Stomach smooth muscle (tissue), 2 donors: Measurements from ENCODE around the gene SESTD1.

Experiments
- H3K27ac ChIP-seq: one replicate; pipeline ENCODE4 v1.7.0; 2013; ENCODE audit warnings: mild to moderate bottlenecking, low read length, inconsistent platforms
- H3K27me3 ChIP-seq, 2 donors: one replicate each; pipeline ENCODE4 v1.7.0; 2013; ENCODE audit warnings: low read length in 2 of 2; ENCODE audit not compliant: insufficient read depth in 2 of 2, control insufficient read depth in 1 of 2
- H3K36me3 ChIP-seq, 2 donors: one replicate each; pipeline ENCODE4 v1.7.0; 2013; ENCODE audit warnings: low read length in 2 of 2; ENCODE audit not compliant: control insufficient read depth in 2 of 2, insufficient read depth in 2 of 2
- H3K4me1 ChIP-seq: one replicate; pipeline ENCODE4 v1.7.0; 2013; ENCODE audit warnings: low read length; ENCODE audit not compliant: control insufficient read depth, insufficient read depth
- H3K4me3 ChIP-seq, 2 donors: one replicate each; pipeline ENCODE4 v1.7.0; 2013; ENCODE audit warnings: low read length in 2 of 2
- H3K9ac ChIP-seq, 2 donors: one replicate each; pipeline ENCODE4 v1.7.0; 2013; ENCODE audit warnings: low read length in 2 of 2, mild to moderate bottlenecking in 1 of 2
- H3K9me3 ChIP-seq, 2 donors: one replicate each; pipeline ENCODE4 v1.7.0; 2013; ENCODE audit warnings: low read length in 2 of 2; ENCODE audit not compliant: control insufficient read depth in 2 of 2
- donor health status: healthy.
- donor health status: Pancreatic carcinoma.

SESTD1 gene

GRCh38 chr2:179181002-179181401 lies 83.6 kb downstream of the SESTD1 start:
- no peak overlapping the region for H3K9ac ChIP-seq
- no peak overlapping the region for H3K27ac ChIP-seq
- no peaks in the 10 kb centered on the region for H3K27me3 ChIP-seq
- H3K36me3 ChIP-seq, result no peaks in the 10 kb centered on the region
- no peak overlapping the region for H3K4me3 ChIP-seq
- no peaks in the 10 kb centered on the region for H3K4me1 ChIP-seq
- no peaks in the 10 kb centered on the region for H3K9me3 ChIP-seq

GRCh38 chr2:179180242-179180641 lies 84.4 kb downstream of the SESTD1 start:
- Histone ChIP-seq H3K27ac (no peak overlapping the region), H3K4me3 (no peak overlapping the region), H3K9me3 (no peaks in the 10 kb centered on the region), H3K4me1 (no peaks in the 10 kb centered on the region), H3K36me3 (peaks cover 2% of the 10 kb centered on the region in 2 donors), H3K27me3 (no peaks in the 10 kb centered on the region), H3K9ac (no peak overlapping the region)

- H3K27me3 ChIP-seq, result no peaks in the 10 kb centered on the region
- H3K9me3 ChIP-seq, result no peaks in the 10 kb centered on the region
- H3K27ac ChIP-seq, result no peak overlapping the region
- no peak overlapping the region for H3K9ac ChIP-seq
- H3K36me3 ChIP-seq, result peaks cover 2% of the 10 kb centered on the region in 2 donors
- H3K4me3 ChIP-seq, result no peak overlapping the region
- no peaks in the 10 kb centered on the region for H3K4me1 ChIP-seq
Measured at GRCh38 chr2:179179719-179180118, 84.9 kb downstream of the SESTD1 start.

- no peak overlapping the region for H3K27ac ChIP-seq
- no peak overlapping the region for H3K4me3 ChIP-seq
- H3K9me3 ChIP-seq, result no peaks in the 10 kb centered on the region
- no peaks in the 10 kb centered on the region for H3K4me1 ChIP-seq
- no peak overlapping the region for H3K9ac ChIP-seq
- peaks cover 2% of the 10 kb centered on the region in 2 donors for H3K36me3 ChIP-seq
- no peaks in the 10 kb centered on the region for H3K27me3 ChIP-seq
Measured at GRCh38 chr2:179177694-179178093, 86.9 kb downstream of the SESTD1 start.

DNA sequence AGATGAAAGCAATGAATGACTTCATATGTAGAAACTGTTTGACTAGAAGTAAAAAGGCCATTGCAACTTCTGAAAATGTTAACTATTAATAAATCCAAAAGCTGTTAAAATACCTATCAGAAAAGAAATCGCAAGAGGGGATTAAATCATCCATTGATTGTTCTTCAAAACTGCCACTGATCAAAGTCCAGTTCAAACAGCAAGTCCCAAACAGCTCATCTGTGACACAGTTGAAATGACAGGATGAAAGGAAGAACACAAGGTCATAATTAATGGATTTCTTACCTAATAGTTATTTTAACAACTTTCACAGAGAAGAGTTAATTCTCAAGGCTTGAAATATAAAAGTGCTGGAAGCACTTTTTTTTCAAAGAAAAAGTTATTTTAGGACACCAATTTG lies 90.4 kb downstream of the SESTD1 start:
- H3K36me3 ChIP-seq, result peaks cover 2% of the 10 kb centered on the region in 2 donors

GRCh38 chr2:179172894-179173293 lies 91.7 kb downstream of the SESTD1 start:
- H3K9ac ChIP-seq, result no peak overlapping the region
- no peaks in the 10 kb centered on the region for H3K4me1 ChIP-seq
- no peak overlapping the region for H3K4me3 ChIP-seq
- H3K36me3 ChIP-seq, result peaks cover 2% of the 10 kb centered on the region in 2 donors
- no peaks in the 10 kb centered on the region for H3K27me3 ChIP-seq
- H3K27ac ChIP-seq, result no peak overlapping the region
- H3K9me3 ChIP-seq, result no peaks in the 10 kb centered on the region

More for the DNA sequence above, 90.4 kb downstream of the SESTD1 start:
- H3K9ac ChIP-seq, result no peak overlapping the region
- no peak overlapping the region for H3K4me3 ChIP-seq
- no peaks in the 10 kb centered on the region for H3K9me3 ChIP-seq
- H3K27ac ChIP-seq, result no peak overlapping the region
- no peaks in the 10 kb centered on the region for H3K27me3 ChIP-seq
- no peaks in the 10 kb centered on the region for H3K4me1 ChIP-seq

DNA sequence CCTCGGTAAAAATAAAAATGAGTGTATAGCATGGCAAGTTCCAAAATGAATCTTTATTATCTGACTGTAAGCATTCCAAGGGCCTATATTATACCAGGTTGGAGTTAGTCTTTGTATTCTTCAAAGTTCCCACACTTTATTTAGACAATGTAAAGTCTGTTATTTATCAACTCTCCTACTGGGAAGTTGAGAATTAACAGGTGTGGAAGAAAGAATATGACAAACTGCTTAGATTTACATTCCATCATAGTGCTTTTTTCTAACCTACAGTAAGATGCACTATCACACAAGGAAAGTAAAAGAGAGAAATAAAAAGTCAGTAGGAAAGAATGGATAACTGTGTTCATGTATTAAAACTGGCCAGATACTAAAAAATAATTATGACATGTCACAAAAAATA lies 93.3 kb downstream of the SESTD1 start:
- H3K27me3 ChIP-seq, result no peaks in the 10 kb centered on the region
- H3K4me3 ChIP-seq, result no peak overlapping the region
- no peak overlapping the region for H3K9ac ChIP-seq
- H3K27ac ChIP-seq, result no peak overlapping the region
- peaks cover 2% of the 10 kb centered on the region in 2 donors for H3K36me3 ChIP-seq
- H3K4me1 ChIP-seq, result no peaks in the 10 kb centered on the region
- H3K9me3 ChIP-seq, result no peaks in the 10 kb centered on the region

GRCh38 chr2:179170901-179171300 lies 93.7 kb downstream of the SESTD1 start:
- Histone ChIP-seq H3K36me3 (peaks cover 2% of the 10 kb centered on the region in 2 donors), H3K9ac (no peak overlapping the region)

DNA sequence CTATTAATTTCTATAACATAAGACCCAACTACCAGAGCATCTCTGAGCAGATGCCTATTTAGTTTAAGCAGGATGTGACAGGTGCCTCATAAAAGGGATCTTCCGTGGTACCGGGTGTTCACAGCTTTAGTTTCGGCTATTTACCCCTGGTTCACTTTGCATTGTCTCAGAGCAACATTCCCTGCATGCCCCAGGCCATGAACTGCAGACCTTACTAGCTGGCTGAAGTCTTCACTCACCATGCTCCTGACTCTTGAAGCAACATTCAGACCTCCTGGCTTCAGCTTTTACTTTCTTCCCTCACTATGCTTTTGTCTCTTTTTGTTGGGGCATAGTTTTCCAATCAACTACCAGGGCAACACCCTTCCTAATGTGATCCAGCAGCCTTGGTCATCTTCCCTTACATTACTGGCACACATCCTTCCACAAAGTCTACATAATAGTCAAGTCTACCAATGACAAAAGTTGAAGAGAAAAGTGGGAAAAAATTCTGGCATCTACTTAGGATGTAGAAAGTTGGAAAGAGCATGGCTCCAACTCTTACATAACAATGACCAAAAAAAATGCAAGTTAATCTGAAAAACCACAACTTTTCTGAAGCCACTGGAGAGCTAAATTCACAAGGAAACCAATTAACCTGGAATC lies 99.2 kb downstream of the SESTD1 start:
- Histone ChIP-seq H3K9ac (no peak overlapping the region), H3K4me1 (no peaks in the 10 kb centered on the region), H3K27me3 (no peaks in the 10 kb centered on the region), H3K27ac (no peak overlapping the region), H3K36me3 (peaks cover 0 to 10% of the 10 kb centered on the region in 2 donors), H3K9me3 (no peaks in the 10 kb centered on the region), H3K4me3 (no peak overlapping the region)

More at GRCh38 chr2:179170901-179171300, 93.7 kb downstream of the SESTD1 start:
- Histone ChIP-seq H3K4me3 (no peak overlapping the region), H3K27me3 (no peaks in the 10 kb centered on the region), H3K4me1 (no peaks in the 10 kb centered on the region), H3K9me3 (no peaks in the 10 kb centered on the region), H3K27ac (no peak overlapping the region)

- no peak overlapping the region for H3K27ac ChIP-seq
- no peaks in the 10 kb centered on the region for H3K9me3 ChIP-seq
- H3K36me3 ChIP-seq, result peaks cover 9 to 10% of the 10 kb centered on the region in 2 donors
- no peak overlapping the region for H3K4me3 ChIP-seq
- no peaks in the 10 kb centered on the region for H3K27me3 ChIP-seq
- no peaks in the 10 kb centered on the region for H3K4me1 ChIP-seq
- H3K9ac ChIP-seq, result no peak overlapping the region
Measured at GRCh38 chr2:179141206-179141605, 123.4 kb downstream of the SESTD1 start.

DNA sequence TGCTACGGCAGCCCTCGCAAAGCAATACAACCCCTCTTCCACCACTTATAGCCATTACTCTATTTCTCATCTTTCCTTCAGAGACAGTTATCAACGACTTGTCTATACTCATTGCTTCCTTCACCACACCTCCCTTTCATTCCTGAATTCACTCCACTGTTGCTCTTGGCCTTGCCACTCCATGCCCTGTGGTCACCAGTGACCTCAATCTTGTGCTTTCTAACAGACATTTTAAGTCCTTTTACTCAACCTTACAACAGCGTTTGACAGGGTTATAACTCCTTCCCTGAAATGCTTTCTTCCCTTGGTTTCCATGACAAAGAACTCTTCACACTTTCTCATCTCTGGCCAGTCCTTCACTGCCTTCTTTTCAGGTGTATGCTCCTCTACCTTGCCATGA lies 124.1 kb downstream of the SESTD1 start:
- no peaks in the 10 kb centered on the region for H3K4me1 ChIP-seq
- no peaks in the 10 kb centered on the region for H3K27me3 ChIP-seq
- H3K27ac ChIP-seq, result no peak overlapping the region
- no peak overlapping the region for H3K9ac ChIP-seq
- peaks cover 9 to 10% of the 10 kb centered on the region in 2 donors for H3K36me3 ChIP-seq
- no peaks in the 10 kb centered on the region for H3K9me3 ChIP-seq
- H3K4me3 ChIP-seq, result no peak overlapping the region
